Fibroblast of lung (primary cell): Measurements from ENCODE around the gene RTN4. TPM values are rescaled to one million over a fixed set of nuclear protein-coding genes. Genes with fewer than 3 reads are reported as not detected.

Experiments
- DNase-seq, 2 donors: peaks; one replicate each; pipeline versions ENCODE4 v3.0.0 to v3.0.0-alpha.2; 2010; ENCODE audit warnings: low read depth in 2 of 2
- H2AFZ ChIP-seq: 2 replicates; pipeline ENCODE4 v1.5.1; 2012; ENCODE audit warnings: low read length, control low read depth, inconsistent platforms
- H3K27ac ChIP-seq: 2 replicates; pipeline ENCODE4 v1.5.1; 2011; ENCODE audit warnings: low read length, control low read depth; ENCODE audit not compliant: insufficient read depth
- H3K27me3 ChIP-seq: 2 replicates; pipeline ENCODE4 v1.5.1; 2011; ENCODE audit warnings: mild to moderate bottlenecking, low read length; ENCODE audit not compliant: control insufficient read depth, insufficient read depth
- H3K36me3 ChIP-seq: 2 replicates; pipeline ENCODE4 v1.5.1; 2011; ENCODE audit warnings: low read length; ENCODE audit not compliant: control insufficient read depth, insufficient read depth
- H3K4me1 ChIP-seq: 2 replicates; pipeline ENCODE4 v1.5.1; 2011; ENCODE audit warnings: low read length; ENCODE audit not compliant: control insufficient read depth, insufficient read depth; ENCODE audit errors: extremely low read depth
- H3K4me2 ChIP-seq: 2 replicates; pipeline ENCODE4 v1.5.1; 2011; ENCODE audit warnings: low read length, control low read depth; ENCODE audit not compliant: insufficient read depth; ENCODE audit errors: extremely low read depth
- H3K4me3 ChIP-seq, 4 experiments: fragments of 200-600 bp in 1 of 4; sonication (generic) in 1 of 4; replicated peaks in 1 of 4; 2 replicates each; pipeline ENCODE4 v1.5.1; 2011 to 2016; ENCODE audit warnings: low read length in 4 of 4, low read depth in 3 of 4, mild to moderate bottlenecking in 3 of 4, control low read depth in 2 of 4, inconsistent platforms in 1 of 4, mixed read lengths in 1 of 4; ENCODE audit not compliant: insufficient read depth in 1 of 4; ENCODE audit errors: control extremely low read depth in 1 of 4
- H3K79me2 ChIP-seq: 2 replicates; pipeline ENCODE4 v1.5.1; 2012; ENCODE audit warnings: mild to moderate bottlenecking, low read length, inconsistent platforms; ENCODE audit not compliant: control insufficient read depth, insufficient read depth
- H3K9ac ChIP-seq: 2 replicates; pipeline ENCODE4 v1.5.1; 2011; ENCODE audit warnings: mild to moderate bottlenecking, low read length, control low read depth; ENCODE audit not compliant: insufficient read depth
- H3K9me3 ChIP-seq: 2 replicates; pipeline ENCODE4 v1.5.1; 2012; ENCODE audit warnings: low read depth, low read length; ENCODE audit not compliant: control insufficient read depth, insufficient read depth
- H4K20me1 ChIP-seq: 2 replicates; pipeline ENCODE4 v1.5.1; 2011; ENCODE audit warnings: low read length; ENCODE audit not compliant: control insufficient read depth, insufficient read depth; ENCODE audit errors: extremely low read depth
- CTCF ChIP-seq, 2 donors: IDR thresholded peaks in 1 of 2; conservative IDR thresholded peaks in 1 of 2; 1 replicate in 1 of 2; 2 replicates in 1 of 2; pipeline ENCODE4 v1.5.1; 2011 to 2012; ENCODE audit warnings: low read length in 2 of 2, control low read depth in 1 of 2, inconsistent platforms in 1 of 2, low read depth in 1 of 2, mild to moderate bottlenecking in 1 of 2
- EZH2 ChIP-seq: IDR thresholded peaks from 2 replicates; pipeline ENCODE4 v1.5.1; 2012; ENCODE audit warnings: low read length, control low read depth, mild to moderate bottlenecking; ENCODE audit errors: missing control alignments
- polyA plus RNA-seq, 2 donors: library from polyadenylated mRNA; depleted of rRNA in 1 of 2; stranded (reverse) in 1 of 2; unstranded in 1 of 2; fragments of >200 nt; gene quantifications; 2 replicates each; pipeline ENCODE4 v1.2.1, GENCODE V29; 2011 to 2012; ENCODE audit warnings: missing spikeins in 1 of 2
- total RNA-seq: library from RNA; depleted of rRNA; stranded (reverse); fragments of >200 nt; gene quantifications from 2 replicates; pipeline ENCODE4 v1.2.1, GENCODE V29; 2014

Gene RTN4
- total and polyA plus RNA-seq, 2 donors (not counting 1 experiment from before 2014, with no cell fraction given), result 560 to 1,326 TPM

GRCh38 chr2:54966165-54966832, 84.0 kb downstream of the RTN4 start:
- Histone ChIP-seq H3K4me1 (no peaks in the 10 kb centered on the region), H3K4me2 (no peak overlapping the region), H3K9ac (no peak overlapping the region), H3K36me3 (peaks cover 13% of the 10 kb centered on the region), H2AFZ (no peak overlapping the region), H3K9me3 (no peaks in the 10 kb centered on the region), H3K4me3 (no peak overlapping the region), H3K27me3 (no peaks in the 10 kb centered on the region), H3K79me2 (peaks cover 11% of the 10 kb centered on the region), H4K20me1 (no peaks in the 10 kb centered on the region), H3K27ac (no peak overlapping the region)
- no peak for DNase-seq
- TF ChIP-seq CTCF (conservative IDR thresholded peaks at IDR 0.05 in 1 of 2, IDR thresholded peaks at IDR 0.05 in 1 of 2; ENCODE audit: low read depth in 1 of 2, low read length in 2 of 2) (no peak), EZH2 (no peak)

GRCh38 chr2:54965425-54965824, 84.8 kb downstream of the RTN4 start:
- no peak overlapping the region for H3K27ac ChIP-seq
- H3K79me2 ChIP-seq, result peaks cover 5% of the 10 kb centered on the region
- peaks cover 11% of the 10 kb centered on the region for H3K36me3 ChIP-seq
- no peaks in the 10 kb centered on the region for H4K20me1 ChIP-seq
- no peak overlapping the region for H2AFZ ChIP-seq
- H3K9ac ChIP-seq, result no peak overlapping the region
- no peak for DNase-seq
- no peaks in the 10 kb centered on the region for H3K4me1 ChIP-seq
- H3K9me3 ChIP-seq, result no peaks in the 10 kb centered on the region
- no peak overlapping the region for H3K4me3 ChIP-seq
- TF ChIP-seq EZH2 (no peak), CTCF (conservative IDR thresholded peaks at IDR 0.05 in 1 of 2, IDR thresholded peaks at IDR 0.05 in 1 of 2; ENCODE audit: low read depth in 1 of 2, low read length in 2 of 2) (no peak)
- no peaks in the 10 kb centered on the region for H3K27me3 ChIP-seq
- H3K4me2 ChIP-seq, result no peak overlapping the region

GRCh38 chr2:54964816-54965215, 85.4 kb downstream of the RTN4 start:
- Histone ChIP-seq H4K20me1 (no peaks in the 10 kb centered on the region), H3K4me2 (no peak overlapping the region), H3K27me3 (no peaks in the 10 kb centered on the region), H3K27ac (no peak overlapping the region), H3K9ac (no peak overlapping the region), H3K4me3 (no peak overlapping the region), H3K36me3 (peaks cover 9% of the 10 kb centered on the region), H2AFZ (no peak overlapping the region), H3K4me1 (no peaks in the 10 kb centered on the region), H3K9me3 (no peaks in the 10 kb centered on the region), H3K79me2 (peaks cover 1% of the 10 kb centered on the region)
- no peak for DNase-seq
- TF ChIP-seq EZH2 (no peak), CTCF (conservative IDR thresholded peaks at IDR 0.05 in 1 of 2, IDR thresholded peaks at IDR 0.05 in 1 of 2; ENCODE audit: low read depth in 1 of 2, low read length in 2 of 2) (no peak)
